GM12892 (cell line): ENCODE measurements around the gene SLC29A3.

Experiments used
- DNase-seq: peaks from one replicate; pipeline ENCODE4 v3.0.0; 2011; ENCODE audit not compliant: insufficient read length
- FAIRE-seq: peaks from 2 replicates; lab custom pipeline; 2011; peaks lifted over from hg19 to GRCh38; lab: Jason Lieb, UNC
- POLR2A ChIP-seq: IDR thresholded peaks from 2 replicates; pipeline ENCODE4 v1.6.1; 2011; ENCODE audit warnings: low read depth, low read length, control low read depth
- POLR2AphosphoS5 ChIP-seq: IDR thresholded peaks from 2 replicates; pipeline ENCODE4 v1.6.1; 2011; ENCODE audit warnings: low read depth, low read length, control low read depth
- TAF1 ChIP-seq: IDR thresholded peaks from 2 replicates; pipeline ENCODE4 v1.6.1; 2011; ENCODE audit warnings: low read depth, mild to moderate bottlenecking, control low read depth, low read length, borderline replicate concordance

Gene SLC29A3

DNA sequence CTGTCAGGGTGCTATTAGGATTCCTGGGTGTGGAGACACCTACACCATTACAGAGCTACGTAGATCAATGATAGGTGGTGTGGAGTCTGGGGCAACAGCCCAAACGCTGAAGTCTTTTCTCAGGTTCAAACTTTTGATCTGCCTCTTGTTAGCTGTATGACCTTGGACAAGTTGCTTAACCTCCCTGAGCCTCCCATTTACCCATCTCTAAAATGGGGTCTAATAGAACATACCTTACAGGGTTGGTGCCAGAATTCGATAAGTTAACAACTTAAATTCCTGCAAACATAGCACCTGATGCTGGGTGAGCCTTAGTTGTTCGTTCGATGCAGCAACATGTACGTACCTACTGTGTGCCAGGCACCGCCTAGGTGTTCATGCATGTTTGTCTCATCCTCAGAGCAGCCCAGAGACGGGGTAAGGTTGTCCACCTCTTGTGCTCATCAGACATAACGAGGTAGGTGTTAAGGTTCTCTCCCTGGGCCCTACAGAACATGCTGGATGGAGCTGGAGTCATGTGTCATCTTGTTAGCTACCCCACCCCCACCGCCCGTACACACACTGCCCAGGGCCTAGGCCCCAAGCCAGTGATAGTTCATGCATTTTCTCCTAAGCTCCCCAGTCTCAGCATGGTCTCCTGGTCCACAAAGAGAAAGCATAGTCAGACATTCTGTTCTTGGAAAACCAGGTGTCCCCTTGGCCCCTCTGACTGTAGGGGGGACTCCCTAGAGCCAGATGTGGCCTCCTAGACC is 41.0 kb upstream of the SLC29A3 start:
- DNase-seq: no peak
- FAIRE-seq: no peak
- TF ChIP-seq TAF1 (no peak), POLR2AphosphoS5 (no peak), POLR2A (no peak)

- TF ChIP-seq TAF1 (no peak), POLR2A (no peak), POLR2AphosphoS5 (no peak)
- FAIRE-seq (no peak), DNase-seq (no peak)
Observed at GRCh38 chr10:71278691-71279588, 40.1 kb upstream of the SLC29A3 start.

DNA sequence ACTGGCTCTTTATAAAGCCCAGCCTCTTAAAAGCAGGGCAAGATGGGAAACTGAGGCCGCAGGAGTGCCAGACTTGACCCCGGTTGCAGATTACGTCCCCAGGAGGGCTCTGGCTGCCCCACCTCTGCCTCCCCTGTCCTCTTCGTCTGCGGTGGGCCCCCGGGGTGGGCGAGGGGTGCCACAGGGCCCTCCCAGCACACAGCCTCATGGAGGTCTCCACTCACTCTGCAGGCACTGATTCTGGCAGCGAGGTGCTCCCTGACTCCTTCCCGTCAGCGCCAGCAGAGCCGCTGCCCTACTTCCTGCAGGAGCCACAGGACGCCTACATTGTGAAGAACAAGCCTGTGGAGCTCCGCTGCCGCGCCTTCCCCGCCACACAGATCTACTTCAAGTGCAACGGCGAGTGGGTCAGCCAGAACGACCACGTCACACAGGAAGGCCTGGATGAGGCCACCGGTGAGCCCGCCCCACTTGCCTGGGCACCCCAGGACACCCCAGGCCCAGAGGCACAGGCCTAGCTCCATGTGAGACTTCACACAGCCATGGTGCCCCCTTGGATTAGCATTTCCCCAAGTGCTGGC is 39.4 kb upstream of the SLC29A3 start:
- TF ChIP-seq POLR2AphosphoS5 (no peak), POLR2A (no peak), TAF1 (no peak)
- FAIRE-seq: no peak
- DNase-seq: no peak

DNA sequence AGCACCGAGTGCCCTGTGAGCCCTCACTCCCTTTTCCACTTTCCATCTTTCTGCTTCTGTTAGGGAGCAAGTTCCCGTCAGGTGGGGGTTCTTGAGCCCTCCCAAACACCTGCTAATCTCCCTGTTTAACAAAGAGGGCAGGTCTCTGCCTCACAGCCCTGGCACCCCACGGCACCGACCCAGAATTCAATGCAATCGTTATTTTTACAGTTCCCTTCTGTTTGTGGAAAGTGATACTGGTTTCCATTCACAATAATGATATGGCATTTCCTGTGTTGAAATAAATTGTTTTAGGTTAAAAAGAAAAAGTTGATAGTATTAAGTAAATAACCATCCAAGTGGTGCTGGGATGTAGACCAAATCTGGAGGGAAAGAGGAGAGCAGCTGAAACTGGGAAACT is 38.8 kb upstream of the SLC29A3 start:
- DNase-seq (no peak), FAIRE-seq (no peak)
- no peak for TF ChIP-seq POLR2A
- no peak for TF ChIP-seq TAF1
- TF ChIP-seq POLR2AphosphoS5: no peak

DNA sequence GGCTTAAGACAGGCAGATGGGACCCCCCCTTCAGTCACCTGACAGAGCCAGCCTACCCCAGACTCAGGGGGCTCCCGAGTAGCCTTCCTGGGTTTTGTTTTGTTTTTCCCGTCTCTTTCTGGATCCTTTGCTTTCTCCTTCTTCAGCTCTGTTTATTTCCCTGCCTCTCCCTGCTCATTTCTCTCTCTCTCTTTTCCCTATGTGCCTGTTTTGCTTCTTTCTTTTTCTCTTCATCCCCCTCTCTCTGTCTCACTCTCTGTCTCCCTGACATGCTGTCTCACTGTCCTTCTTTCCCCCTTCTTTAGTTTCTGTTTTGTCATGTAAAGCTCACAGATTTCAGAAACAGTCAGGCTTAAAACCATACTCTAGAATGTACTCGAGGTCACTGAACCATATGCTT is 38.2 kb upstream of the SLC29A3 start:
- DNase-seq (no peak), FAIRE-seq (no peak)
- no peak for TF ChIP-seq TAF1
- no peak for TF ChIP-seq POLR2A
- TF ChIP-seq POLR2AphosphoS5: no peak

GRCh38 chr10:71281646-71282322 is 37.3 kb upstream of the SLC29A3 start:
- no peak for FAIRE-seq
- no peak for DNase-seq
- no peak for TF ChIP-seq TAF1
- TF ChIP-seq POLR2A: no peak
- TF ChIP-seq POLR2AphosphoS5: no peak

DNA sequence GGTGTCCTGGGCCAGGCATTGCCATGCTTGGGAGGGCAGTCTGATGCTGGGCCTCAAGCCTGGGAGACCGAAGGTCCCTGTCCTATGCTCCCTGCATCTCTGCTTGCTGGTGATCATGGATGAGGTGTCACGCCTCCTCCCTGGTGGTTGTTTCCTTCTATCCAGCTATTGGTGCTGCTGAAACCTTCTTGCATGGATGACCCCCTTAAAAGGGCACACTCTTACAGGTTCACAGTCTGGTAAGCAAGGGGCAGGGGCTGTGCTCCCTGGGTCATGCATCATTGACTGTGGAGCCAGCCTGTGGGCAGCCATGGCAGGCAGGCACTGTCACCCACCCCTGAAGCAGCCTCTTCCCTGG is 36.8 kb upstream of the SLC29A3 start:
- FAIRE-seq: no peak
- TF ChIP-seq POLR2AphosphoS5 (no peak), POLR2A (no peak), TAF1 (no peak)

DNA sequence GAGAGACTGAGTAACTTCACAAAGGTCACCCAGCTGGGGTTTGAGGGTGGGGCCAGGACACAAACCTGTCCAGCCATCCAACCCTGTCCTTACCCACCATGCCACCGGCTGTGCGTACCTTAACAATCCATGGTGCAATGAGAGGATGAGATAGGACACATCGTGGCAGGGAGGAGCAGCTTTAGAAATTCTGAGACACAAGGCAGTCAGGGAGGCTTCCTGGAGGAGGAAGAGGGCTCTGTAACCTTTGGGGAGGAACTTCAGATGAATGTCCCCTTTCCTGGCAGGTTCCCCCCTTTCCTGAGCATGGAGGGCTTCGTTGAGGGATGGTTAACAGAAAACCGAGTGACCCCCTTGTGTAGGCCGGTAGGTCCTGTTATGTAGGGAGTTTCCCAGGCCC is 35.6 kb upstream of the SLC29A3 start:
- DNase-seq (no peak), FAIRE-seq (no peak)
- TF ChIP-seq POLR2AphosphoS5: no peak

More for the DNA sequence above, 36.8 kb upstream of the SLC29A3 start:
- DNase-seq: no peak

DNA sequence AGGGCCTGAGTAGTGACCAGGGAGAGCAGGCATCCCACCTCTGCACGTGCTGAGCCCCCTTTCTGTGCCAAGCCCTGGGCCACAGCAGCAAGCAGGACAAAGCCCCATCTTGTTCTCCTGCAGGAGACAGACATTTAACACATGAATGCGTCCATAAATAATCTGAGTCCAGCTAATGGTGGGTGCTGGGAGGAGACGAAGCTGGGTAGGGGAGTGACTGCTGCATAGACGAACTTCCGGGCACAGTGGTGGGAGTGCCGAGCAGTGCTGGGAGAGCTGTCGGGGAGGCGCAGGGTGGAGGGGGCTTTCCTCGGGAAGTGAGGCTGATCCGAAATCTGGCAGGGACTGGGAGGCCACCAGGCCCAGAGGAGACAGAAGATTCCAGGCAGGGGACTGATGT is 35.2 kb upstream of the SLC29A3 start:
- no peak for DNase-seq
- FAIRE-seq: no peak
- no peak for TF ChIP-seq TAF1
- TF ChIP-seq POLR2A: no peak
- TF ChIP-seq POLR2AphosphoS5: no peak

- DNase-seq: no peak
- TF ChIP-seq POLR2AphosphoS5 (no peak), POLR2A (no peak), TAF1 (no peak)
- no peak for FAIRE-seq
Observed at GRCh38 chr10:71284544-71285179, 34.4 kb upstream of the SLC29A3 start.

DNA sequence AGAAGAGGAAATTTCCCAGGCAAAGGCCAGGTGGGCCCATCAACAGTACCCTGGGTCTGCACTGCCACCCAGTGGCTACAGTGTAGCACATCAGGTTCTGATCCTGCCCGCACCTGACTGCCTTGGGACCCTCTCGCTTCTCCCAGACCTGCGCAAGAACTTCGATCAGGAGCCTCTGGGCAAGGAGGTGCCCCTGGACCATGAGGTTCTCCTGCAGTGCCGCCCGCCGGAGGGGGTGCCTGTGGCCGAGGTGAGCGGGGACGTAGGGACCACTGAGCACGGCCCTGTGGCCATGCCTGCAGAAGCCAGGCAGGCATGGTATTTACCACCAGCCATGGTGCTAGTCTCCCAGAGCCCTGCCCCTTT is 33.9 kb upstream of the SLC29A3 start:
- no peak for TF ChIP-seq TAF1
- TF ChIP-seq POLR2AphosphoS5: no peak
- no peak for TF ChIP-seq POLR2A
- peak; percentile 54 for FAIRE-seq
- peak; percentile 68 for DNase-seq
